Measurements from ENCODE around the gene SLC8B1. TPM values are rescaled to one million over a fixed set of nuclear protein-coding genes. Genes with fewer than 3 reads are reported as not detected.

SLC8B1 gene
- total and polyA plus RNA-seq, 4 donors: 8.1 to 48.6 (median 39.7) TPM

GRCh38 chr12:113270709-113271009 lies 64.2 kb downstream of the SLC8B1 start:
- Histone ChIP-seq H3K27ac (ENCODE audit: low read depth in 1 of 2, low read length in 2 of 2) (no peak overlapping the region), H3K27me3 (ENCODE audit: control insufficient read depth in 1 of 2, insufficient read depth in 2 of 2, low read length in 1 of 2) (no peaks in the 10 kb centered on the region), H3K4me1 (ENCODE audit: control insufficient read depth in 1 of 2, insufficient read depth in 2 of 2, low read length in 2 of 2) (peaks cover 0 to 2% of the 10 kb centered on the region in 2 donors), H3K9me3 (ENCODE audit: control insufficient read depth, low read length) (no peaks in the 10 kb centered on the region), H3K4me3 (ENCODE audit: low read length in 2 of 2) (no peak overlapping the region), H3K36me3 (ENCODE audit: control insufficient read depth in 1 of 2, insufficient read depth in 2 of 2, low read length in 1 of 2) (peaks cover 0 to 4% of the 10 kb centered on the region in 2 donors)
- DNase-seq (peak; percentile 33 to 71), ATAC-seq (ENCODE audit: low FRiP score) (no peak)
- intact Hi-C loops (cut with DNase I): loop anchor here (5.0 kb wide), 2 partner anchors 43 to 73 kb away; no protein-coding TSS in a partner anchor
- 96 to 98% methylated on average over 11 of the region's 11 CpGs for WGBS, 2 donors

GRCh38 chr12:113269257-113269943 lies 65.5 kb downstream of the SLC8B1 start:
- 97% methylated on average over 12 of the region's 12 CpGs for WGBS, 2 donors
- Histone ChIP-seq H3K4me3 (ENCODE audit: low read length in 2 of 2) (no peak overlapping the region), H3K36me3 (ENCODE audit: control insufficient read depth in 1 of 2, insufficient read depth in 2 of 2, low read length in 1 of 2) (peaks cover 0 to 4% of the 10 kb centered on the region in 2 donors), H3K4me1 (ENCODE audit: control insufficient read depth in 1 of 2, insufficient read depth in 2 of 2, low read length in 2 of 2) (peaks cover 0 to 2% of the 10 kb centered on the region in 2 donors), H3K27me3 (ENCODE audit: control insufficient read depth in 1 of 2, insufficient read depth in 2 of 2, low read length in 1 of 2) (no peaks in the 10 kb centered on the region), H3K27ac (ENCODE audit: low read depth in 1 of 2, low read length in 2 of 2) (no peak overlapping the region), H3K9me3 (ENCODE audit: control insufficient read depth, low read length) (no peaks in the 10 kb centered on the region)
- intact Hi-C loops (cut with DNase I): no loop called here
- peak in 1 of 2 donors; percentile 44 for DNase-seq
- no peak for ATAC-seq (ENCODE audit: low FRiP score)

- intact Hi-C loops (cut with DNase I): no loop called here
- H3K36me3 ChIP-seq (ENCODE audit: control insufficient read depth in 1 of 2, insufficient read depth in 2 of 2, low read length in 1 of 2): peaks cover 0 to 4% of the 10 kb centered on the region in 2 donors
- peak in 1 of 2 donors; percentile 63 for DNase-seq
- no peaks in the 10 kb centered on the region for H3K27me3 ChIP-seq (ENCODE audit: control insufficient read depth in 1 of 2, insufficient read depth in 2 of 2, low read length in 1 of 2)
- H3K4me3 ChIP-seq (ENCODE audit: low read length in 2 of 2): no peak overlapping the region
- 91 to 93% methylated on average over 19 of the region's 19 CpGs for WGBS, 2 donors
- no peak for ATAC-seq (ENCODE audit: low FRiP score)
- H3K27ac ChIP-seq (ENCODE audit: low read depth in 1 of 2, low read length in 2 of 2): no peak overlapping the region
- no peaks in the 10 kb centered on the region for H3K9me3 ChIP-seq (ENCODE audit: control insufficient read depth, low read length)
- peaks cover 0 to 2% of the 10 kb centered on the region in 2 donors for H3K4me1 ChIP-seq (ENCODE audit: control insufficient read depth in 1 of 2, insufficient read depth in 2 of 2, low read length in 2 of 2)
Measured at GRCh38 chr12:113268621-113269020, 66.3 kb downstream of the SLC8B1 start.

- ATAC-seq (ENCODE audit: low FRiP score) (no peak), DNase-seq (peak in 1 of 2 donors; percentile 63)
- H3K4me1 ChIP-seq (ENCODE audit: control insufficient read depth in 1 of 2, insufficient read depth in 2 of 2, low read length in 2 of 2): peaks cover 0 to 2% of the 10 kb centered on the region in 2 donors
- intact Hi-C loops (cut with DNase I): no loop called here
- no peak overlapping the region for H3K27ac ChIP-seq (ENCODE audit: low read depth in 1 of 2, low read length in 2 of 2)
- no peak overlapping the region for H3K4me3 ChIP-seq (ENCODE audit: low read length in 2 of 2)
- H3K27me3 ChIP-seq (ENCODE audit: control insufficient read depth in 1 of 2, insufficient read depth in 2 of 2, low read length in 1 of 2): no peaks in the 10 kb centered on the region
- WGBS, 2 donors: 94 to 95% methylated on average over 12 of the region's 12 CpGs
- peaks cover 0 to 6% of the 10 kb centered on the region in 2 donors for H3K36me3 ChIP-seq (ENCODE audit: control insufficient read depth in 1 of 2, insufficient read depth in 2 of 2, low read length in 1 of 2)
- H3K9me3 ChIP-seq (ENCODE audit: control insufficient read depth, low read length): no peaks in the 10 kb centered on the region
Measured at GRCh38 chr12:113268136-113268535, 66.8 kb downstream of the SLC8B1 start.

- peak in 1 of 2 donors; percentile 15 for DNase-seq
- 94 to 97% methylated on average over 7 of the region's 7 CpGs for WGBS, 2 donors
- no peak for ATAC-seq (ENCODE audit: low FRiP score)
- intact Hi-C loops (cut with DNase I): no loop called here
- no peak overlapping the region for H3K27ac ChIP-seq (ENCODE audit: low read depth in 1 of 2, low read length in 2 of 2)
- H3K4me1 ChIP-seq (ENCODE audit: control insufficient read depth in 1 of 2, insufficient read depth in 2 of 2, low read length in 2 of 2): peaks cover 0 to 2% of the 10 kb centered on the region in 2 donors
- no peaks in the 10 kb centered on the region for H3K9me3 ChIP-seq (ENCODE audit: control insufficient read depth, low read length)
- no peaks in the 10 kb centered on the region for H3K27me3 ChIP-seq (ENCODE audit: control insufficient read depth in 1 of 2, insufficient read depth in 2 of 2, low read length in 1 of 2)
- no peak overlapping the region for H3K4me3 ChIP-seq (ENCODE audit: low read length in 2 of 2)
- peaks cover 0 to 6% of the 10 kb centered on the region in 2 donors for H3K36me3 ChIP-seq (ENCODE audit: control insufficient read depth in 1 of 2, insufficient read depth in 2 of 2, low read length in 1 of 2)
Measured at GRCh38 chr12:113267621-113268020, 67.3 kb downstream of the SLC8B1 start.

- H3K9me3 ChIP-seq (ENCODE audit: control insufficient read depth, low read length): no peaks in the 10 kb centered on the region
- 94 to 96% methylated on average over 23 of the region's 23 CpGs for WGBS, 2 donors
- H3K27ac ChIP-seq (ENCODE audit: low read depth in 1 of 2, low read length in 2 of 2): no peak overlapping the region
- no peak overlapping the region for H3K4me3 ChIP-seq (ENCODE audit: low read length in 2 of 2)
- no peaks in the 10 kb centered on the region for H3K27me3 ChIP-seq (ENCODE audit: control insufficient read depth in 1 of 2, insufficient read depth in 2 of 2, low read length in 1 of 2)
- DNase-seq: peak; percentile 22 to 65
- intact Hi-C loops (cut with DNase I): no loop called here
- ATAC-seq (ENCODE audit: low FRiP score): no peak
- peaks cover 0 to 6% of the 10 kb centered on the region in 2 donors for H3K36me3 ChIP-seq (ENCODE audit: control insufficient read depth in 1 of 2, insufficient read depth in 2 of 2, low read length in 1 of 2)
- H3K4me1 ChIP-seq (ENCODE audit: control insufficient read depth in 1 of 2, insufficient read depth in 2 of 2, low read length in 2 of 2): no peaks in the 10 kb centered on the region
Measured at GRCh38 chr12:113266106-113266895, 68.6 kb downstream of the SLC8B1 start.

- peak in 1 of 2 donors; percentile 39 for DNase-seq
- no peak overlapping the region for H3K4me3 ChIP-seq (ENCODE audit: low read length in 2 of 2)
- intact Hi-C loops (cut with DNase I): no loop called here
- ATAC-seq (ENCODE audit: low FRiP score): no peak
- H3K9me3 ChIP-seq (ENCODE audit: control insufficient read depth, low read length): no peaks in the 10 kb centered on the region
- peaks cover 0 to 2% of the 10 kb centered on the region in 2 donors for H3K36me3 ChIP-seq (ENCODE audit: control insufficient read depth in 1 of 2, insufficient read depth in 2 of 2, low read length in 1 of 2)
- H3K27me3 ChIP-seq (ENCODE audit: control insufficient read depth in 1 of 2, insufficient read depth in 2 of 2, low read length in 1 of 2): no peaks in the 10 kb centered on the region
- peaks cover under 1 to 5% of the 10 kb centered on the region in 2 donors for H3K4me1 ChIP-seq (ENCODE audit: control insufficient read depth in 1 of 2, insufficient read depth in 2 of 2, low read length in 2 of 2)
- H3K27ac ChIP-seq (ENCODE audit: low read depth in 1 of 2, low read length in 2 of 2): no peak overlapping the region
- 94 to 95% methylated on average over 9 of the region's 9 CpGs for WGBS, 2 donors
Measured at GRCh38 chr12:113263431-113263963, 71.4 kb downstream of the SLC8B1 start.

GRCh38 chr12:113262710-113263109 lies 72.2 kb downstream of the SLC8B1 start:
- Histone ChIP-seq H3K27me3 (ENCODE audit: control insufficient read depth in 1 of 2, insufficient read depth in 2 of 2, low read length in 1 of 2) (no peaks in the 10 kb centered on the region), H3K9me3 (ENCODE audit: control insufficient read depth, low read length) (no peaks in the 10 kb centered on the region), H3K36me3 (ENCODE audit: control insufficient read depth in 1 of 2, insufficient read depth in 2 of 2, low read length in 1 of 2) (peaks cover 0 to 2% of the 10 kb centered on the region in 2 donors), H3K4me3 (ENCODE audit: low read length in 2 of 2) (no peak overlapping the region), H3K27ac (ENCODE audit: low read depth in 1 of 2, low read length in 2 of 2) (no peak overlapping the region), H3K4me1 (ENCODE audit: control insufficient read depth in 1 of 2, insufficient read depth in 2 of 2, low read length in 2 of 2) (peaks cover 2 to 5% of the 10 kb centered on the region in 2 donors)
- DNase-seq (no peak), ATAC-seq (ENCODE audit: low FRiP score) (no peak)
- intact Hi-C loops (cut with DNase I): no loop called here

All from aorta (tissue), 5 donors.